Right lung (tissue), 5 donors: ENCODE results near the gene DTWD1. TPM values are rescaled to one million over a fixed set of nuclear protein-coding genes. Genes with fewer than 3 reads are reported as not detected.
"Not testable (repeated sequence)": the region's sequence is repeated elsewhere in the genome, so short reads cannot be mapped to it uniquely, and the experiment has no call there.

Experiments
- DNase-seq, 2 donors: peaks; one replicate each; pipeline ENCODE4 v3.0.0-alpha.2; 2013
- polyA plus RNA-seq, 5 donors: library from polyadenylated mRNA; unstranded; fragments of 120-200 nt; gene quantifications; one replicate each; pipeline versions ENCODE4 v1.2.1 to v1.2.3, GENCODE V29; 2013; ENCODE audit warnings: inconsistent platforms in 1 of 5, low replicate concordance in 1 of 5; ENCODE audit not compliant: insufficient read length in 5 of 5, insufficient read depth in 1 of 5

DTWD1 gene
- polyA plus RNA-seq, 5 donors = 38.3 to 66.1 (median 45.9) TPM

- no peak for DNase-seq
Observed at GRCh38 chr15:49637857-49638256, 17.0 kb downstream of the DTWD1 start.

GRCh38 chr15:49644364-49644794, 23.5 kb downstream of the DTWD1 start:
- DNase-seq = no peak

- DNase-seq = no peak
Observed at GRCh38 chr15:49645277-49645676, 24.4 kb downstream of the DTWD1 start.

- DNase-seq = no peak
Observed at GRCh38 chr15:49645941-49646340, 25.1 kb downstream of the DTWD1 start.

GRCh38 chr15:49646891-49647290, 26.0 kb downstream of the DTWD1 start:
- no peak for DNase-seq

- no peak for DNase-seq
Observed at GRCh38 chr15:49649987-49650386, 29.1 kb downstream of the DTWD1 start.

GRCh38 chr15:49650676-49651075, 29.8 kb downstream of the DTWD1 start:
- no peak for DNase-seq

- no peak for DNase-seq
Observed at GRCh38 chr15:49652922-49653321, 32.1 kb downstream of the DTWD1 start.

GRCh38 chr15:49656734-49657133, 35.9 kb downstream of the DTWD1 start:
- no peak for DNase-seq

GRCh38 chr15:49664716-49665115, 43.9 kb downstream of the DTWD1 start:
- DNase-seq = no peak

- not testable (repeated sequence) for DNase-seq
Observed at GRCh38 chr15:49666486-49666885, 45.6 kb downstream of the DTWD1 start.

GRCh38 chr15:49669288-49669687, 48.4 kb downstream of the DTWD1 start:
- DNase-seq = no peak

- DNase-seq = no peak
Observed at GRCh38 chr15:49673861-49674260, 53.0 kb downstream of the DTWD1 start.

- no peak for DNase-seq
Observed at GRCh38 chr15:49674370-49674769, 53.5 kb downstream of the DTWD1 start.

- no peak for DNase-seq
Observed at GRCh38 chr15:49675041-49675440, 54.2 kb downstream of the DTWD1 start.

GRCh38 chr15:49678655-49679054, 57.8 kb downstream of the DTWD1 start:
- DNase-seq = no peak

- DNase-seq = no peak
Observed at GRCh38 chr15:49686599-49686998, 65.8 kb downstream of the DTWD1 start.

- DNase-seq = no peak
Observed at GRCh38 chr15:49688135-49688790, 67.4 kb downstream of the DTWD1 start.

- DNase-seq = no peak
Observed at GRCh38 chr15:49692514-49693090, 71.8 kb downstream of the DTWD1 start.

GRCh38 chr15:49693498-49693897, 72.7 kb downstream of the DTWD1 start:
- DNase-seq = no peak

GRCh38 chr15:49696433-49696832, 75.6 kb downstream of the DTWD1 start:
- peak; percentile 2 to 10 for DNase-seq

- no peak for DNase-seq
Observed at GRCh38 chr15:49697121-49697520, 76.3 kb downstream of the DTWD1 start.

- not testable (repeated sequence) for DNase-seq
Observed at GRCh38 chr15:49702982-49703381, 82.1 kb downstream of the DTWD1 start.
